Neural crest cell (in vitro differentiated cells): ENCODE measurements around the gene CAMK4. TPM values are rescaled to one million over a fixed set of nuclear protein-coding genes. Genes with fewer than 3 reads are reported as not detected.

Experiments used
- DNase-seq: peaks from one replicate; pipeline ENCODE4 v3.0.0; 2021; ENCODE audit warnings: low read depth, mixed read lengths, low spot score
- H3K27ac Mint-ChIP-seq: one replicate; pipeline ENCODE4 v1.8.0; 2021; ENCODE audit warnings: mild to moderate bottlenecking, mixed read lengths; ENCODE audit not compliant: unreplicated experiment
- H3K27me3 Mint-ChIP-seq: 2 replicates; pipeline ENCODE4 v1.8.0; 2021; ENCODE audit warnings: low read depth, mild to moderate bottlenecking, mixed read lengths
- H3K36me3 Mint-ChIP-seq: 2 replicates; pipeline ENCODE4 v1.8.0; 2021; ENCODE audit warnings: low read depth, mild to moderate bottlenecking, mixed read lengths
- H3K4me1 Mint-ChIP-seq: 2 replicates; pipeline ENCODE4 v1.8.0; 2021; ENCODE audit warnings: mixed read lengths
- H3K4me3 Mint-ChIP-seq: one replicate; pipeline ENCODE4 v1.8.0; 2021; ENCODE audit warnings: mild to moderate bottlenecking, mixed read lengths
- H3K9me3 Mint-ChIP-seq: 2 replicates; pipeline ENCODE4 v1.8.0; 2021; ENCODE audit warnings: mixed read lengths
- CTCF ChIP-seq: fragments of 200-600 bp; sonication (generic); conservative IDR thresholded peaks from 2 replicates; pipeline ENCODE4 v1.5.0; 2021; ENCODE audit warnings: antibody characterized with exemption, mild to moderate bottlenecking
- total RNA-seq: library from RNA; stranded (reverse); gene quantifications from 2 replicates; pipeline ENCODE4 v1.2.1, GENCODE V29; 2021

The CAMK4 gene
- total RNA-seq, 1 donor from 2014 or later = 9.4 TPM

- no peaks in the 10 kb centered on the region for H3K4me1 Mint-ChIP-seq
- H3K9me3 Mint-ChIP-seq = peaks cover 1% of the 10 kb centered on the region
- peaks cover 1% of the 10 kb centered on the region for H3K36me3 Mint-ChIP-seq
- no peaks in the 10 kb centered on the region for H3K27me3 Mint-ChIP-seq
- no peak overlapping the region for H3K4me3 Mint-ChIP-seq
- no peak for TF ChIP-seq CTCF
- DNase-seq = no peak
- H3K27ac Mint-ChIP-seq = no peak overlapping the region
Measured at GRCh38 chr5:111262815-111263214, 38.6 kb downstream of the CAMK4 start.

- no peak overlapping the region for H3K4me3 Mint-ChIP-seq
Measured at GRCh38 chr5:111266491-111266890, 42.3 kb downstream of the CAMK4 start.

GRCh38 chr5:111268300-111268699 is 44.1 kb downstream of the CAMK4 start:
- Mint-ChIP-seq H3K4me3 (no peak overlapping the region), H3K4me1 (no peaks in the 10 kb centered on the region), H3K36me3 (no peaks in the 10 kb centered on the region), H3K27me3 (no peaks in the 10 kb centered on the region), H3K27ac (no peak overlapping the region), H3K9me3 (no peaks in the 10 kb centered on the region)
- TF ChIP-seq CTCF = no peak
- no peak for DNase-seq

More at GRCh38 chr5:111266491-111266890, 42.3 kb downstream of the CAMK4 start:
- Mint-ChIP-seq H3K27me3 (no peaks in the 10 kb centered on the region), H3K9me3 (no peaks in the 10 kb centered on the region), H3K4me1 (no peaks in the 10 kb centered on the region), H3K27ac (no peak overlapping the region), H3K36me3 (no peaks in the 10 kb centered on the region)
- TF ChIP-seq CTCF = no peak
- DNase-seq = no peak

- Mint-ChIP-seq H3K4me3 (no peak overlapping the region), H3K27ac (no peak overlapping the region), H3K9me3 (no peaks in the 10 kb centered on the region), H3K27me3 (no peaks in the 10 kb centered on the region), H3K4me1 (no peaks in the 10 kb centered on the region), H3K36me3 (no peaks in the 10 kb centered on the region)
- TF ChIP-seq CTCF = no peak
- no peak for DNase-seq
Measured at GRCh38 chr5:111271885-111272284, 47.7 kb downstream of the CAMK4 start.

GRCh38 chr5:111277061-111277460 is 52.9 kb downstream of the CAMK4 start:
- Mint-ChIP-seq H3K27me3 (no peaks in the 10 kb centered on the region), H3K36me3 (no peaks in the 10 kb centered on the region), H3K27ac (no peak overlapping the region), H3K4me3 (no peak overlapping the region), H3K9me3 (no peaks in the 10 kb centered on the region), H3K4me1 (no peaks in the 10 kb centered on the region)
- TF ChIP-seq CTCF = no peak
- no peak for DNase-seq
